DMS53 treated with DMSO at 0.1 percent for 48 hours (cell line): ENCODE results near the gene MSANTD4.
A peak's percentile ranks its signal among the peaks of the same experiment; 100 is the strongest.
"Not testable (repeated sequence)": the region's sequence is repeated elsewhere in the genome, so short reads cannot be mapped to it uniquely, and the experiment has no call there.

ENCODE experiments used
- DNase-seq: peaks from one replicate; lab custom pipeline; 2025; ENCODE audit not compliant: unreplicated experiment; lab: John Stamatoyannopoulos, UW

MSANTD4 gene

DNA sequence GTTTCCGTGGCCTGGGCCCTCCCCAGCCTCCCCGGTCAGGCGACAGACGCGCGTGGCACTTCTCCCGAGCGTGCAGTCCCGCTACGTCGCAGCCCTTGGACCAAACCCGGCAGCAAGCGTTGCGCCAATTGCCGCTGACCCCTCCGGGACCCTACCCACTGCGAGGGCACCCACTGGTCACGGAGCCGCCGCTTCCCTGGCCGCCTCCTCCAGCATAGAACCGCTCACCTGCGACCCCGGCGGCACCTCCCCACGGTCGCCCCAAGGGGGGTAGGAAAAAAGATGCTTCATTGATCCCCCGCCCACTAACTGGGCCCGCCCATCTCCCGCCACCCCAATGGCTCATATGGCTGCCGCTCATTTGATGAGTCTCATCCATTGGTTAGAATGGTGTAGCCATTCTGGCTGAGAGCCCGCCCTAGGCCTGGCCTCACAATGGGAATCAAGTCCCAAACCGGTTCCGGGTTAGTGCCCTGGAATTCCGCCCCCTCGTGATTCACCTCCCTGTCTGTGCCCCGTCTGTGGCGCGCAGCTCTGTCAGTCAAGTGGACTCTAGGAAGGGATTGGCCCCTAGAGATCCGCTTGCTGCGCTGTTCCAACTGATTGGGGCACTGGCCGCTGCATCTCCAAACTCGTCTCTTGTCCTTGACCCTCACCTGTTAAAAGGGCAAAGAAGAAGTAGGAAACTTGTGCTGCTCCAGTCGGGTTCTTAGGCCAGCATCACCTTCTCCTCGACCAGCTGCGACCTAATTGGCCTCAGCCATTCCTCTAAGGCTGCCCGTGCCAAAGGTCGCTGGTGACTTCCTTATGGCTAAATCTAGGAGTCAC is at the start of gene MSANTD4:
TSS of gene MSANTD4 (minus strand) at position 274 of the 828 bp plus-strand sequence. CDS start 11,323 bp downstream, outside the sequence.
- peak; percentile 99 for DNase-seq

DNA sequence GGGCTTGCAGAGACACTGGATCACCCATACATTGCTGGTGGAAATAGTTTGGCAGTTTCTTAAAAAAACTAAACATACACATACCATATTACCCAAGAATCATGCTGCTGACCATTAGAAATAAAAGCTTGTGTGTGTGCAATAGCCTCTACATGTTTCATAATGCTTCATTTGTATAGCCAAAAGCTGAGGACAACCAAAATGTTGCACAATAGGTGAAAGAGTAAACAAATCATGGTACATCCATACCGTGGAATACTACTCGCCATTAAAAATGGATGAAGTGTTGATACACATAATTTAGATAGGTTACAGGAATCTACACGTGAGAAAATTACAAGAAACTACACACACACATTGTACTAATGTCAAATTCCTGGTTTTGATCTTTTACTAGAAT is 48.6 kb upstream of the MSANTD4 start:
- DNase-seq: no peak

DNA sequence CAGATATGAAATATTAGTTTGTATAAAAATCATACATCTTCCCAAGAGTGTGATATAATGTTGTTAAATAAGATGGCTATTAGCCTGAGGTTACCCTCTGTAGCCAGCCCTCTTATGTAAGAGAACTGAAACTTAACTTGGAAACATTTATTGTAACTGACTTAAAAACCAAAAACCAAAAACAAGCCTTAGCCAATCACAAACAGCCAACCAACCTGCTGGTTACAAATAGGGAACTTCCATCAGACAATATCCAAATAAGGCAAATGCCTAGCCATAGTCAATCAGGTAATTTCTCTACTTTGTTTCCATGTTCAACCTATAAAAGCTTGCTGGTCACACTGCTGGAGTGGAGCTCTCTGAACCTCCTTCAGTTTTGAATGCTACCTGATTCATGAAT is 41.0 kb upstream of the MSANTD4 start:
- DNase-seq: no peak

DNA sequence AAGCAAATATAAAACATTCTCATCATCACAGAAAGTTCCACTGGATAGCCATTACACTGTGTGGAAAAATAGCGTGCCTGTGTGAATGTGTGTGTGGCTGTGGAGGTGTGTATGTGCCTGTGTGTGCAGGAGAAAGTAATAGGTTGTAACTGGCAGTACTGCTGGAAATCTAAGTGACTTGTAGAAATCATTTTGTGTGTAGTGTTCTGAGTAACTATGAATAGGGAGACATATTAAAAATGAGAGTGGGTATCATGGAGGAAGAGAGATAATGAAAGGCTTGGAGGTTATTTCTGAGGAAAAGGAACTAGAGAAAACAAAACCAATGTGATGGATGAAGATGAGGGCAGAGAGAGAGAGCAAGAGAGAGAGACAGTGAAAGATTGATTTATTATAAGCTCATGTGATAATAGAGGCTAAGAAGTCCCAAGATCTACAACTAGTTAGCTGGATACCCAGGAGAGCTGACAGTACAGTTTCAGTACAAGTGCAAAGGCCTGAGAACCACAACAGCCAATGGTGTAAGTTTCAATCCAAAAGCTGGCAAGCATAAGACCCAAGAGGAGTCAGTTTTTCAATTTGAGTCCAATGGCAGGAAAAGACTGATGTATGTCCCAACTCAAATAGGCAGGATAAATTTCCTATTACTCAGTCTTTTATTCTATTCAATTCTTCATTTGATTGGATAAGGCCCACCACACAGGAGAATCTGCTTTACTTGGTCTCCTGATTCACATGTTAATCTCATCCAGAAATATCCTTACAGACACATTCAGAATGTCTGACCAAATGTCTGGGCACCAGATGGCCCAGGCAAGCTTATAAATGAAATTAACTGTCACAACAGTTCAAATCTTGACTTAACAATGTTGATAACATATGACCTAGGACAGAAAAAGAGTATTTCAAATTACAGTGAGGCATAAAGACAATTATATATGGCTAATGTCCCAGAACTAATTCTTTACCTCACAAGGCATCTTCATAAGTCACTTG is 40.2 kb upstream of the MSANTD4 start:
- no peak for DNase-seq

DNA sequence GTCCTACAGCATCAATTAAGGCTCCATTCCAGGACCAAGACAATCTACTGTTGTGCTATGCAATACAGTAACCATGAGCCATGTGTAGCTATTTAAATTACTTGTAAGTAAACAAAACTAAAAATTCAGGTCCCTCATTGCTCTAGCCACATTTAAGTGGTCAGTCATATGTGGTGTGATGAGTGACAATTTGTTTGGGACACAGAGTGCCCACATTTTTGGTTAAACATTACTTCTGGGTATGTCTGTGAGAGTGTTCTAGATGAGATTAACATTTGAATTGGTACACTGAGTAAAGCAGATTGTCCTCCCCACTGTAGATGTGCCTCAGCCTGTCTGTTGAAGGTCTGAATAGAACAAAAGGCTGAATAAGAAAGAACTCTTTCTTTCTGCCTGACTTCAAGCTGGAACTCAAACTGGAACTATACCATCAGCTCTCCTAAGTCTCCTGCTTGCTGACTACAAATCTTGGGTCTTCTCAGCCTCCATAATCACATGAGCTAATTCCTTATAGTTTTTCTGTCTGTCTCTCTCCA is 39.3 kb upstream of the MSANTD4 start:
- DNase-seq: no peak

DNA sequence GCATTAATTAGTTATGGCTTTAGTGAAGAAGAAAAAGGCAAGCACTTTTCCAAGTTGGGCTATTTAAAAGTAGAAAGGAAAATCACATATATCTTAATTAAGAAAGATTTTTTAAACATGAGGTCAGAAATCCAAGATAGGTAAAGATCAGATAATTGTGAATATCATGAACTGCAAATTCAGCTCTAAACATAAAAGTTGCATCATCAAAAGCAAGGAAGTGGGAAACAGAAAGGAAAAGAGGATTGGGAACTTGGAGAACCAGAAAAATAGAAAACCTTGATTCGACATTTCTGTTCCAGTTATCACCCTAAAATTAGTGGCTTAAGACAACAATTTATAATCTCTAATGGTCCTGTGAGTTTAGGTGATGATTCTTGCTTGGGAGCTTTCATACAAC is 37.6 kb upstream of the MSANTD4 start:
- no peak for DNase-seq

DNA sequence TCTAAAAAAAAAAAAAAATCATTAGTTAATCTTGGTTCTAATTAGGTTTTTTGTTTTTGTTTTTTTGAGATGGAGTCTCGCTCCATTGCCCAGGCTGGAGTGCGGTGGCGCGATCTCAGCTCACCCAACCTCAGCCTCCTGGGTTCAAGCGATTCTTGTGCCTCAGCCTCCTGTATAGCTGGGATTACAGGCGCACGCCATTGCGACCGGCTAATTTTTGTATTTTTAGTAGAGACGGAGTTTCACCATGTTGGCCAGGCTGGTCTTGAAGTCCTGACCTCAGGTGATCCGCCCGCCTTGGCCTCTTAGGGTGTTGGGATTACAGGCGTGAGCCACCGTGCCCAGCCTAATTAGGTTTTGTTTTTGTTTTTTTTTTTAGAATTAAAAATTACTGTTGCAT is 36.3 kb upstream of the MSANTD4 start:
- not testable (repeated sequence) for DNase-seq

DNA sequence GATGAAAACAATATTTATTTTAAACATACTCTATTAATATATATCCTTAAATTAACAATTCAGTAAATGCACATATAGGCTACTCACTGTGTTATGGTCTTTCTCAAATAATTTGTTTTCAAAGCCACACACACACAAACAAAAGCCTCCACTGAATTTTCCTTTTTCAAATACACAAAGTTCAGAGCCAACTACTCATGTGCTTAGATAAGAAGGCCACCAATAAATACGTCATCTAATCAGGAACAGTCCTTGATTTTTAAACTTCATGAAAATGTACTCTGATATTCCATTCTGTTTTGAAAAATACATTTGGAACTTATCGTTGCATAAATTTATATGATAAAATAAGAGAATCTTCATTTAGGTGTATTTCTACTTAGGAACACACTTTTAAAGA is 29.1 kb upstream of the MSANTD4 start:
- DNase-seq: no peak

DNA sequence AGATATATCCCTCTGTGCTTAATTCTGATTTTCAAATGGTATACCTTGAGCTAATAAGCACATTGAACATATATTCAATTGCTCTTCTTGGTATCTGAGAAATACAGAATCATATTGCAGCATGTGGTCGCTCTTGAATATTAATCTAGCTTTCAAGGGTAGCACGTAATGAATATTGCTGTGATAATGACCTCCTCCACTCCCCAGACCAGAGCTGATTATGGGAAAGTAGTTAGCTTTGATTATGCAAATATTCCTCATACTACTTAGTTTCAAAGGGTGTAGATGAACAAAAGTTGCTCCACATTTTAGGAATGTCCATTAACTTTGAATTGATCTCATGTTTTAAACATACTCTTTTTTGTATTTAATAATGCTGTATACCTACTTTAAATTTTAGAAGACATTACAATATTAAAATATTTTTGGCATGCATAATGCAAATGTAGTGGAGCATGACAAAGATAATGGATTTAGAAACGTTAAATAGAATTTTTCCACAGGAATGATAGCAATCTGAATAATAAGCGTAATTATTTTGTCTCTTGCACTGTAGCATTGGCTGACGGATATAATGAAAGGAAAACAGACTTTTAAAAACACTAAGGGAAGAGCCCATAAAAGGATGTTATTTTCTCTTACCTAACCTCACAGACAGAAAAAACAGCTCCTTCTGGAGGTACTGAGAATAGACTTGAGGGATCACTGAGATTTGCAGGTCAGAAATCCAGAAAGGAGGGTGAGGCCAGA is 27.9 kb upstream of the MSANTD4 start:
- DNase-seq: no peak

DNA sequence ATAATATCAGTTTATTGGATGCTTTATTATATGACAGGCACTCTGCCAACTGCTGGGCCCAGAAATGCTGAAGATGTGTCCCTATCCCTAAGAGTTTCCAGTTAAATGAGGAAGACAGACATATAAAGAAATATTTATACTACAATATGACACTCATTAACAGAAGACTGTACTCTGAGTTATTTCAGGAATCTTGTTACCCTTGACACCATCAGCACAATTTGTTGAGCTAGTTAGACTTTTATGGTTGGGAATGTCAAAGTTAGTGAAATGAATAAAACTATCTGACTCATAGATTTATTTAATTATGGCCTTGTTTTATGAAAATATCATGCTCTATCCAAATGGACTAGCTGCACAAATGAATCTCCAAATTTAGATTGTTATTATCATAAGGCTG is 25.6 kb upstream of the MSANTD4 start:
- no peak for DNase-seq

DNA sequence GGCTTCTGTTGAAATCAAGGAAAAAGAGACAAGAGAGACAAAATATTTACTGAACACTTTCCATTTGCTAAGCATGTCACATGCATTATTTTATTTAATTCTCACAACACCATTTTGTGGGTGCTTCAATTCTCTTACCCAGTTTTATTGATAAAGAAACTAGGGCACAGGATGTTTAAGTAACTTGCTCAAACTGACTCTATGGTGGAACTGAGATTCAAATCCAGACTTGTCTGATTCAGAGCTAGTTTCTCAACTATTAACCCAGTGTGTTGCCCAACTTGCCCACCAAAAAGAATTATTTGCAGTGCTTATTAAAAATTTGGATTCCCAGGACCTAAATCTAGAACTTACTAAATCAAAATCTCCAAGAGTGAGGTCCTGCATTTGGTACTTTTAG is 21.5 kb upstream of the MSANTD4 start:
- DNase-seq: no peak

DNA sequence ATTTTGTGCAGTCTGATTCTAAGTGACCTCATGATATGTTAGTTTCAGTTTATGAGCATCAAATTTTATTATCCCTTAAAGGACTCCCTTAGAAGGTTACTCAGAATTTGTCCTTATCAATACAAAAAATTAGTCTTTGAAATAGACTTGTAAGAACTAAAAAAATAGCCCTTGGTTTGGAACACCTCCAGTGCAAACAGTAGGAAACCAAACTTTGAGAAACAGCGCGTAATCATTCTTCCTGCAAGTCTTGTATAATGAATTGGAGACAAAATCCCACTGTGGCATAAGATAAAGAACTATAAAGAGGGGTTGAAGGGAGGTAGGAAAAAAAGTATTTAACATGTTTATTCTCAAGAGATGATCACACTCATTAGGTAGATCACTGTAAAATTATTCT is 10.8 kb upstream of the MSANTD4 start:
- DNase-seq: no peak

DNA sequence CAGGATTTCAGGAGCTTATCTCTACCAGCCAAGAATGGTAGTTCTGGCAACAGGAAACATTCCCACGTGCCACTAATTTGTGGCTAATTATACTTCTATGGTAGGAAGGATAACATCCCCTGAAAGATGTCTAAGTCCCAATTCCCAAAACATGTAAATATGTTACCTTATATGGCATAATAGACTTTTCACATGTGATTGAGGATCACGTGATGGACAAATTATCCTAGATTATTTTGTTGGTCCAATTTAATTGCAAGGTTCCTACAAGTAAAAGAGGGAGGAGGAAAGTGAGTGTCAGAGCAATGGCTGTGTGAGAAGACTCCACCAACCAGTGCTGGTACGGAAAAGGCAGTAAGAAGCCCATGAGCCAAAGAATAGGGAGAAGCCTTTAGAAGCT is 9.9 kb upstream of the MSANTD4 start:
- no peak for DNase-seq

DNA sequence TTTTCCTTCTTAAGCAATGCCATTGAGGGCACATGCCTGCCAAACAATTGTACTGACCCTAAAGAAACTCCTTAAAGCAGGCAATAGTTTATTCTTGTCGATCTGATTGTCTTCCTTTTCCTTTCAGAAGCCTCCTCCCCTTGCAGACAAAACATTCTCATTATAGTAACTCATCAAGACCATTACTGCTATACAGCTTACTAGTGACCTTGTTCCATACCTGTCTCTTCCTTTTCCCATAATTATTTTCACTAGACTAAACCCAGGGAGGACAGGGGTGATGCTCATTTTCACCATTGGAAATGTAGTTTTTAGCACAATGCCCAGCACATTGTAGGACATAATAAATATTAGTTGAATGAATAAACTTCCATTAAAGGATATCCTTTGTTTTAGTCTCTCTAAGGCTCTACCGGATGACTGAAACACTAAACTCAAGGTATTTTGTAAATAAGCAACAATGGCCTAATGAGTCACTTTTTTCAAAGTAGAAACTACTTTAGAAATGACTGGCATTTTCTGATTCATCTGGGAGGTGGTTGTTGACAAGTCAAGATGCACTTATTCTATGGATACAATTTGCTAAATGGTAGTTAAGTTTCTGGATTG is 9.3 kb upstream of the MSANTD4 start:
- no peak for DNase-seq

DNA sequence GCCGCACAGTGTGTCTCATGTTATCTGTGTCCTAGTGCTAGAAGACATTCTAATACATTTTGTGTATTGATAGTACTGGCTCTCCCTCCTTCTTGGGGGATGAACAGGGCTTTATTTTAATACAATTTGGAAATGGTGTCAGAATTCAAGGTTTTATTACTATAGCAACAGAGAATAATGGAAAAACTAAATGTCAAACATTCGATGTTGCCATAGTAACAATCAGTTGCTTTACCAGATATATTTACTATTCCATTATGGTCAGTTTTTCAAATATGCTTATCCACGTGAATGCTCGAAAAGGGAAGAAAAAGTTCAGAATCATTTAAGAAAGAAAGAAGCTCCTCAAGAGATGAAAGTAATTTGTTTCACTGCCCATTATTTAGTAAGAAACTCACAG is 8.6 kb upstream of the MSANTD4 start:
- no peak for DNase-seq

DNA sequence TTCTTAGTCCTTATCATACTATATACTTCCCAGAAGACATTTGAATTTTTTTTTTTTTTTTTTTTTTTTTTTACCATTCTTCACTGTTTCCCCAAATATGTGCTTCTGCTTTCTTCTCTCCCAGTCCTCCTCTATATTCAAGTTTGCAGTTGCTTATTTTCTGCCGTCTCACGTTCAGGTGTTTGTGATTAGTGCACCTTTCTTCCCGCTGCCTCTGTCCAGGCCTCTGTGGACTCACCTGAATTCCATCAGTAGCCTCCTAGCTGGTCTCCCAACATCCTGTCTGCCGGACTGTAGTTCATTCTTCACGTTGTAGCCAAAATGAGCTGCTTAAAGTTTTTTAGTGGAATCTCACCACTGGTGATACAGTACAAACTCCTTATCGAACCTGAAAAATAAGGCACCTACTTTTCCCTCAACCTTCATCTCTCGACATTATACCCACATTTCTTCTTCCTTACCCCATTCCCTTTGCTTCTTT is 795 bp upstream of the MSANTD4 start:
- DNase-seq: no peak

DNA sequence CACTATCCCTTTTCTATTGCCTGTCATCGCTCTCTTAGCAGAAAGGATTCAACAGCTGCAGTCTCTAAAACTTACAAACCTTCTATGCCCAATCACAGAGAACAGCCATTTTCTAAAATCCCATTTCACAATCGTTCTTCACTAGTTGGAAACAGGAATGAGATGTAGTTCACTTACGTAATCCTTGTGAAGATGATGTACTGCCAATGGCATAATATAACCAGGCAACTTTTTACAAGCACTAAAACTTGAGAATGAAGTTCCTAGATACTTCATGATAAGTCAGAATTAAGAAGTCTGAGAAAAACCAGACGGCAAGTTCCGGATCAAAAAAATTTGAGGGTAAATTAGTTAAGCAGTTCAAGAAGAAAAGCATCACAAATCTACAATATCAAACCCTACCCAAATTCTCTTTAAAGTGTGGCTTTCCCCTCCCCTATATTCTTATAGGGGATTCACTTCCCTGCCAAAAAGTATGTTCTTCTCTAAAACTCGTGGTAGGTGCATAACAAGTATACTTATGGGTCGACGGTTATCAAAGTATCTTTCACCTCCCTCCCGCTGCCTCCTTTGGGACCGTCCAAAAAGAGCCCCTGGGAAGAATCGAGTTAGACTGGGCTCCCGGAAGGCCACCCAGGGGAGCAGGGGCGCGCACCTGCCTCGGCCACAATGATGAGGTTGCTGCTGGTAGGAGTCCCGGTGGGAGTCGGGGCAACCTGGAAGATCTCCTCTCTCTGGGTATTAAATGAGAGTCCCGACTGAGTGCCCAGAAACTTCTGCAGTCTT is 666 bp downstream of the MSANTD4 start:
- DNase-seq: no peak

DNA sequence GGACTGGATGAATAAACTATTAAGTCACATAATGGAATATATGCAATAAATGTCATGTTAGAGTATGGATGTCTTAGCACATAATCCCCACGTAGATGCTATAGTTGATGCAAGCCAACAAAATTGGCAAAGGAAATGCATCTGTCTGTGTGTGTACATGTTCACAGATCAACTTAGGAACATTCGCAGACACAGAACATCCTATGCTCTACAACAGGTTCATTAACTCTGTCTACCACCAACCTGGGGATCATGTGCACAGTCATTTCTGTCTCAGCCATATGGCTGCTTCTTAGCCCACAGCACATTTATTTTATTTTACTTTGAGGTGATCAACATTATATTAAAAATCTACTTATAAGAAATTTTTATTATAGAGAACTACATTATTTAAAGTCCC is 4.9 kb downstream of the MSANTD4 start:
- DNase-seq: no peak

DNA sequence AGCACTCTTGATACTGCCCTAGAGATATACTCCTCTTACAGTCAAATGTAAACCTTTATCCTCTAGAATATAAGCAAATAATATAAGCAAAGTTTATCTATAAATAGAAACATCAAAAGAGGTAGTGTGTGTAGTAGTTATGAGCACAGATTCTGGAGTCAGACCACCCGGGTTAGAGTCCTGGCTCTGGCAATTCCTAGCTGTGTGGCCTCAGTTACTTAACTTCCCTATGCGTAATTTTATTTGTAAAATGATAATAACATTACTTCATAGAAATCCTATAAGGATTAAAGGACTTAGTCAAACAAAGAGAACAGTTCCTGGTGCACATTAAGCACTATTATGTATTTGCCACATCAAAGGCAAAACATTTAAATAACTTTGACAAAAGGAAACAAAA is 7.0 kb downstream of the MSANTD4 start:
- DNase-seq: no peak

DNA sequence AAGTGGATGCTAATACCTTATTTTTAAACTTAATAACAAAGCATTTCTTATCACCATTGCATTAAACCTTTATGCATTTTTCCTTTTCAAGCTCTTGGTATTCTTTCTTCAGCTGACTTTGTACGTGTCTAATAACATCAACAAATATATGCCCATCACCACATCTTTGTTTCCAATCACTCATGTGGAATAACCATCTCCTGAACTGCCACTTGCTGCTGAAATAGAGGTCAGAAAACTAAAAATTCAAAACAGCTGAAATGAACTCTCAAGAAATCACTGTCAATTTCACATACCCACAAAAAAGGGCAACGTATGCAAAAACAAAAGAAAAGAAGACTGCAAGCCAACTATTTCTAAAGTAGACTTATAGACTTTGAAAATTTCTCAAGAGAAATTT is 7.4 kb downstream of the MSANTD4 start:
- no peak for DNase-seq
